Skeletal muscle cell (primary cell): ENCODE measurements around the gene OXNAD1.

Experiments
- DNase-seq: peaks from one replicate; pipeline ENCODE4 v3.0.0-alpha.2; 2010; ENCODE audit warnings: low read depth
- H3K4me3 ChIP-seq: 2 replicates; pipeline ENCODE4 v1.5.1; 2011; ENCODE audit warnings: low read depth, mild to moderate bottlenecking, control low read depth, low read length, moderate library complexity

The OXNAD1 gene, protein sequence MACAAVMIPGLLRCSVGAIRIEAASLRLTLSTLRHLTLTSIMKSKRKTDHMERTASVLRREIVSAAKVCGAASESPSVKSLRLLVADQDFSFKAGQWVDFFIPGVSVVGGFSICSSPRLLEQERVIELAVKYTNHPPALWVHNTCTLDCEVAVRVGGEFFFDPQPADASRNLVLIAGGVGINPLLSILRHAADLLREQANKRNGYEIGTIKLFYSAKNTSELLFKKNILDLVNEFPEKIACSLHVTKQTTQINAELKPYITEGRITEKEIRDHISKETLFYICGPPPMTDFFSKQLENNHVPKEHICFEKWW

DNA sequence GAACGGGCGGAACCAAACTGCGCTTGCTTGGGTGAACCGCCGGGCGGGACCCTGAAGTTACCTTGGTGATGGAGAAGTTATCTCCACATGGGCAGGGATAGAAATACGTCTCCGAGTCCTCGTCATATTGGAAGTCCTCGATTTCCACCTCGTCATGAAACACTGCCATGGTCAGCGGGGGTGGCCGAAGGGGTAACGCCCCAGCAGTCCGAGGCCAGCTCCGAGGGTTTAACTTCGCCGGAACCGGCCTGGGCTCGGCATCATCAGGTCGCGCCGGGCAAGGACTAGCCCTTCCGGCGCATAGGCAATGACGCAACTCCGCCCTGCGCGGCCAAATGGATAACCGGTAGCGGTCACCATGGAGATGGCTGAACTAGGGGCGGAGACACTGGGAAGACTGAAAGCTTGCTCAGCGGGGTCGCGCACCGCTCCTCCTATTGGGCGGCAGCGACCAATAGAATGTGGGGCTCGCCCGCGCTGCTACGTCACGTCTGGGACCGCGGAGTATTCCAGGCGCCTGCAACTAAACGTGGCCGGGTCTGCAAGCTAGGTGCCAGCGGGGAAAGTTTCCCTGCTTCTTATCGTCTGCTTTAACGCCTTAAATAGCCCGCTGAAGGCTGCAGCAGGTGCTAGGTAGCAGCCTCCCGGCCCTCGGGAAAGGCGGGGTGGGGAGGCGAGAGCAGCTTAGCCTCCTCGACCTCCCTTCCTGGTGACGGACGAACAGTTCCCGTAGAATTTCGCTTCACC is at the start of gene OXNAD1, which contains the start of gene DPH3:
Gene OXNAD1, plus strand, starts transcription at position 505 of the 747 bp plus-strand sequence. CDS start 5,741 bp downstream, outside the sequence.
Gene DPH3, minus strand, starts transcription at position 236 of the 747 bp plus-strand sequence. Its CDS starts 67 bp downstream, at position 169.
- peak within 1 kb of the TSS; percentile 73 for H3K4me3 ChIP-seq
- DNase-seq, result peak; percentile 99

DNA sequence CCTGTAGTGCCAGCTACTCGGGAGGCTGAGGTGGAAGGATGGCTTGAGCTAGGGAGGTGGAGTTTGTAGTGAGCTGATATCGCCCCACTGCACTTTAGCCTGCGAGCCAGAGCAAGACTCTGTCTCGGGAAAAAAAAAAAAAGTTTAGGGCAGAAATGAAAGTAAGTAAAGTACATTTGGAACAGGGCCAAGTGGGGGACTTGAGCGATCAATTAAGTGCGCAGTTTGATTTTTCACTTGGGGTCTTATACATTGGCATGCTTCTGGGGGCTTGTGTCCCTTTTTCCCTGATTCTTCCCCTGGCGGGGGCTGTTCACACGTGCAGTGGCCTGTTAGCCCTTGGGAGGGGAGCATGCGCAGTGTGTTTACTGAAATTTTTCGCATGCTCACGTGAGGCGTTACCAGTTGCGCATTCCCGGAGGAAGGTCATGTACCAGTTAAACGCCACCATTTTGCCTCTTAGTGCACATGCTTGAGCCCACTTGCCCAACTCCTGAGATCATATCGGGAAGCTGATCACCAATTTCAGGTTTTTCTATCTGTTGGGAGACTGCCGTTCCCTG is 48.6 kb upstream of the OXNAD1 start:
- H3K4me3 ChIP-seq, result no peak overlapping the region
- DNase-seq, result no peak

DNA sequence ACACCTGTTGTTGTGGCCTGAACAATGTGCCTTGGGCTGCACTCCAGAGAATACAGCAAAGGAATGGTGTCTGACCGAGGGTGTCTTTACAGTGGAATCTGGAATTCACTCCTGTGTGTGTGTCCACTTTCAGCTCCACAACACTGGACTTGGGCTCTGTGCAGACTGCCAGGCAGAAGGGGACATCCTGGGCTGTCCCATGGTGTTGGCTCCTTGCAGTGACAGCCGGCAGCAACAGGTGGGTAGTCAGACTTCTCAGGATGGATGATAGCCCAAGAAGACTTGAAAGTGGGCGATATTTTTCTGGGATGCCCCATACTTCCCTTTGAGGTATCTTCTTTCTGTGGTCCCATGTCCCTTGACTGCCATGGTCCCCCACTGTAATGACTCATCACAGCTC is 45.2 kb upstream of the OXNAD1 start:
- no peak overlapping the region for H3K4me3 ChIP-seq
- DNase-seq, result no peak

DNA sequence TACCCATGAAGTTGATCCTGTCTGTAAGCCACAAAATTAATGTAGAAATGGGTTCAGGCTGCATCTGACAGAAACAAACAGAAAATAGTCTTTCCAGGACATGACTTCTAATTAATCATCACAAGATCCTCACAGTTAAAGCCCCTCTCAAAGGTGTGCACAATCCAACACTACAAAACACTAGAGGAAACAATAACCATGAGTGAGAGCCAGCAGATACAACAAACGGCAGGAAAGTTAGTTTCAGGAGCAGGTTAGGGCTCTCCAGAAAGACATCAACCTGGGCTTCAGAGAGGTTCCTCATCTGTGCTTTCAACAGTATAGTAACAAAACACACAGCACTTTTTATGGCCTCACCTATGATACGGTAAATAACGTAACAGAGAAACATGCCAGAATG is 43.0 kb upstream of the OXNAD1 start:
- no peak for DNase-seq
- H3K4me3 ChIP-seq, result no peak overlapping the region

DNA sequence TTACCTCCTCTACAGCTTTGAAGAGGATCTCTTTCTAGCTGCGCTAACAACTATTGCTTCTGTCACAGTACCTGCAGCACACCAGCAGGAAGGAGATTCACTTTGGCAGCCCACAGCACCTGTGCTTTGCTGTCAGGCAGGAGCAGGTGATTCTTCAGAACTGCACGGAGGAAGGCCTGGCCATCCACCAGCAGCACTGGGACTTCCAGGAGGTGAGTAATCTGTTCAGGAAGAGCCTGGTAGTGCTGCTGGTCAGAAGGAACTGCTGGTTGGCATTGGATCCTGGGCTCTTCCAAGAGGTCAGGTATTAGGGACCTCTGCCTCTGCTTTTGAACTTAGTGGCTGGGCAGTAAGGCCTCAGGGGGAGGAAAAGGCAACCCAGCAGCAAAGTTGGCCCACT is 42.5 kb upstream of the OXNAD1 start:
- DNase-seq, result no peak
- H3K4me3 ChIP-seq, result no peak overlapping the region

DNA sequence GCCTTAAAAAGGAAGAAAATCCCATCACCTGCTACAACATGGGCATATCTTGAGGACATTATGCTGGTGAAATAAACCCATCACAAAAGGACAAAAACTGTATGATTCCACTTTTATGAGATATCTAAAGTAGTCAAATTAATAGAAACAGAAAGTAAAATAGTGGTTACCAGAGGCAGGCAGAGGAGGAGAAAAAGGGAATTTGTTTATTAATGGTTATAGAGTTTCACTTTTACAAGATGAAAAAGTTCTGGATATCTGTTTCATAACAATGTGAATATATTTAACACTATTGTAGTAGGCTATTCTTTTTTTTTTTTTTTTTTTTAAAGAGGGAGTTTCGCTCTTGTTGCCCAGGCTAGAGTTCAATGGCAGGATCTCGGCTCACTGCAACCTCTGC is 40.7 kb upstream of the OXNAD1 start:
- H3K4me3 ChIP-seq, result no peak overlapping the region
- DNase-seq, result no peak

DNA sequence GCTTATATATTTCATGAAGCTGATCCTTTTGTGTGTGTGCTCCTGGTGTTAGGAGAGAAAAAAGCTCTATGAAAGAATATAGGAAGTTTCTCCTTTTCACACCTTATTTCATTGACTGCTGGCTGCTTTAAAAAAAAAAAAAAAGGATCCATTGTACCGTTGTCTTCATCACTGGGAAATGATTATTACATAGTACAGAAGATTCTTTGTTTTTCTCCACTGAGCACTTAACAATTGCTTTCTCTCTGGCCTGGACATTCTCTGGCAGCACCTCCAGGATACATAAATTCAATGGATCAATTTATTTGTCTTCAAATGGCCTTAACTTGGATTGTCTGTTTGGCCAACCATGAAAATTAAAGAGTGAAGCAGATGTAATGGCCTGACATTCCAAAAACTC is 37.4 kb upstream of the OXNAD1 start:
- H3K4me3 ChIP-seq, result no peak overlapping the region
- DNase-seq, result no peak

DNA sequence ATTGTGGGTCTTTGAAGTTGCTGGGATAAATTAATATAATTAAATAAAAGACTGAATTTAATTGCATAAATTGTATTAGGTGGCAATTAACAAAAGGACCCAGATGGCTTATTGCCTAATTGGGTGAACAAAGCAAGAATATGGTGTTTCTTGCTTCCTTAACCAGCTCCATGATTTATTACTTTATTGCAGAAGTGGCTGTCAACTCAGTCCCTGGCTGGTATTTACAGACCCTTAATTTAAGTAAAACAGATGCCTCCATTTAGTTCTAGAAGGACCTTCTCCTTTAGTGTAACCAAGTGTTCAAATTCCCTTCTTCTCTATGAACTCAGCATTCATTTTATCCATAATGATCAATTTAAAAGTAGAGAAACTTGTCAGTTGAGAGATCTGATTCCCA is 35.3 kb upstream of the OXNAD1 start:
- no peak overlapping the region for H3K4me3 ChIP-seq
- DNase-seq, result no peak

DNA sequence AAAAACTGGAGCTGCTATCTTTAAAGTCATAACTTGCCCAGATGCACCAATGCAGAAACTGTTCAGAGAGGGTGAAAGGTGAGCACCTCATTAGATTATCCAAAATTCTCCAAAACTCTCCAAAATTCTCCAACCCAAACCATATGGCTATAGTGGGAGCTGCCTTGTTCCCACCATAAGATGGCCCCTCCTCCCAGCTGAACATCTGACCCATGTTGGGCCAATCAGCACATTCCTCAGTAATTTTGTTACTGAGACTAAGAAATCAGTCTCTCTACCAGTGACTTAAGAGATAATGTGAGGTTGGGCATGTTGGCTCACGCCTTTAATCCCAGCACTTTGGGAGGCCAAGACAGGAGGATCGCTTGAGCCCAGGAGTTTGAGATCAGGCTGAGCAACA is 33.0 kb upstream of the OXNAD1 start:
- H3K4me3 ChIP-seq, result no peak overlapping the region

DNA sequence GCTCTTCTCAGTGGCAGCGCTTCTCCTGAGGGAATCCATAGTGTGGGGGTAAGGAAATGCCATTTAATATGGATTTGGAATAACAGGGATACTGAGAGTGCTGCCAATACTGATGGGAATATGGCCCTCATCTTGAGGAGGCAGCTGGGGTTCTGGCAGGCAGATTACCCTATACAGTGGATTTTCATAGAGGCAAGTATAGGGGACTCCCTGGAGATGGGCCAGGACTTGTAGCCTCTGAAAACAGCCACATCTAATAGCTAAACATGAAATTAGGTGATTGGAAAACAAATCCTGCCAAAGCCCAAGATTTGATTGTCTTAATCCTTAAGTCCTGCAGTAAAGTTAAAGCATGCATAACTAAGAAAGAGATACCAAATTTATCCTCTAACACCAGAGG is 31.2 kb upstream of the OXNAD1 start:
- DNase-seq, result no peak

More for the DNA sequence above, 33.0 kb upstream of the OXNAD1 start:
- no peak for DNase-seq

DNA sequence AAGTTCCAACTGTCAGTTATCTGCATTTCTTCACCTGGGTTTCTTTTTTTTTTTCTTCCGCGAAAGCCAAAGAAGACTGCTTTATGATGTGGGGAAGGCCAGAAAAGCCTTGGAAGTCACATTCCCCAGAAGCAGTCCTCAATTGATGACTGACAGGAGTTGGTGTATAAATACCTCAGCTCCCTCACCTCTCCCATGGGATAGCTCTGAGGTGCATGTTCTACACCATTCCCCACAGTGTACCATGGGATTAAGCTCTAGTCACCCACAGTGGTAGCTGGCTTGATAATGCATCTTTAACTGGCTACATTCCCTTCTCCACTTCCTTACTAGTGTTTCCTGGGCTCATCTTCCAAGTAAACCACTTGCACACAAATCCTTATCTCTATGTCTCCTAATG is 30.7 kb upstream of the OXNAD1 start:
- H3K4me3 ChIP-seq, result no peak overlapping the region
- DNase-seq, result no peak

More for the DNA sequence above, 31.2 kb upstream of the OXNAD1 start:
- no peak overlapping the region for H3K4me3 ChIP-seq

DNA sequence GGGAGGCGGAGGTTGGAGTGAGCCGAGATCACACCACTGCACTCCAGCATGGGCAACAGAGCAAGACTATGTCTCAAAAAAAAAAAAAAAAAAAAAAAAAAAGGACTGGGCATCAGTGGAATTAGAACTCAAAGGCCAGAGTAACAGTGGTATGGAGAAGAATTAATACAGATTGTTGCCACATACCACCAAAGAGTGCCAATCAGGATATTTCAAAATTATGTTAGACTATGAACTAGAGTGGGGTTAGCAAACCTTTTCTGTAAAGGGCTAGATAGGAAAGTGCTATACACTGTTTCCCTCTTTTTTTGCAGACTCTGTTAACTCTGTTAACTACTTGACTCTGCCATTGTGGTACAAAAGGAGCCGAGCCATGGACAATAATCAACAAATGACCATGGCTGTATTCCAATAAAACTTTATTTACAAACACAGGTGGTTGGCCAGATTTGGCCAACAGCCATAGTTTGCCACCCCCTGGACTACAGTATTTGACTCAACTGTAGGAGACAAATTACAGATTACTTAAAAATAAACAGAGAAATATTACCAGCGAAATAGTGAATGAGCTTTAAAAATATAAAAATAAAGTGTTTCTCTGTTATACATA is 28.9 kb upstream of the OXNAD1 start:
- no peak for DNase-seq

DNA sequence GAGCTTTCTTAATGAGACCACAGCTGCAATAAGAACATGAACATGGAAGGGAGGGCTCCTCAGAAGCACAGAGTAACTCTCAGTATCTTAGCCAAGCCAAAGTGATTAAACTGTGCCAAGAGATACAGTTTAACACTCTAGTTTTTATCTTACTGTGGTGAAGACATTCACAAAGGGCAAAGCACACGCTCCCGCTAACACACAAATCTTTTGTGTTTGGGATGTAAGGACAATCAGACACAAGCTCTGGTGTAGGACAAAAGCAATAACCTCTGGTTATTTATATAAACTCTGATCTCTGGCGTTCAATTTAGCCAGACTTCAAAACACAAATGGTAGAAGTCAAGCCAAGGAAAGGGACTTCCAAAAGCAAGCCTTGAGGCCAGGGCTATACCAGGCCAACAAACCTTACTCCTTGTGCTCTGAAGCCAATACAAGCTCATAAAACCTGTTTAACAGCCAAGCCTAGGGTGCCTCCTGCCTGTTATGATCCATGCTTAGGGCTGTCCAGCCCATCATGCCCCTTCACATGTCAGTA is 28.1 kb upstream of the OXNAD1 start:
- H3K4me3 ChIP-seq, result no peak overlapping the region
- no peak for DNase-seq

More for the DNA sequence above, 28.9 kb upstream of the OXNAD1 start:
- H3K4me3 ChIP-seq, result no peak overlapping the region

DNA sequence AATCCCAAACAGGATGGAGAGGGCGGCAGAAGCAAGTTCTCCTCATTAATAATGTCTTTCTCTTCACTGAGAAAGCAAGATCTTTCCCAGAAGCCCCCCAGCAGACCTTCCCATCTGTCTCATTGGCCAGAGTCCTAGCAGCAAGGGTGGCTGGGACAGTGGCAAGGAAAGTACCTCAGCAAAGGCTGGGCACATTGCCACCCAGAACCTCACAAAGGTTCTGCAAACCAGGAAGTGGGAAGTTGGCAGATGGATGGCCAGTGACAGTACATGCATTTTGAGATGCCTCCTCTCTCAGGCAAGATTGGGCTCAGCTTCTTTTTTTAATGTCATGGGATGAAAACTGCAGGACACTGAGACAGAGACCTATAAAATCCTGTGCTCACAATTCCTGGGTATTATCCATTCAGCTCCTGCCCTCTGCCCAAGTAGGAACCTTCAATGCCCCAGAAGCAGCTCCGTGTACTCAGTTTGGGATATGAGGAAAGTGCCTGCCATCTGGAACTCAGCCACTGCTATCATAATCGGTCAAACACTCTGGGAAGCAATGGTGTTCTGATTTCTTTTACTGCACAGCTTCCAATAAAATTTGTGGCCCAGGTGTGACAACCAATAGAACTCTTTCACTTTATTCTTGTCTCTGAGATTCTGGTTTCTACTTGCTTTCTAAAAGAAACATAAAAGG is 25.8 kb upstream of the OXNAD1 start:
- DNase-seq, result no peak
- H3K4me3 ChIP-seq, result no peak overlapping the region

DNA sequence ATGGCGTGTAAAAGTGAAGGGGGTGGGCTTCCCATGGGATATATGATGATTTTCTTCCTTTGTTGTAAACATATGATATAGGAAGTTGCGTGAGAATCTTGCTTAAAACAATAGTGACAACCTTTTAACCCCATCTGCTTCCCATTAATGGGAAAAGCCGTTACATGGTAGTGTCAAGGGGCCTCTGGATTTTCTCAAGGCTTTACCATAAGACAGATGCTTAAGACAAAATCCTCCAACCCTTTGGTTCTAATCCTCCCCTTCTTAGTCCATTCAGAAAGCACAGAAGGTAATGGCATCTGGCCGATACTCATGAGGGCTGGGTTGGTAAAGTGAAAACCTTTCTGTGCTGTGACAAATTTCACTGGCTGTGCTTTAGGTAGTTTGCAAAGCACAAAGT is 25.2 kb upstream of the OXNAD1 start:
- H3K4me3 ChIP-seq, result no peak overlapping the region
- DNase-seq, result peak; percentile 72

DNA sequence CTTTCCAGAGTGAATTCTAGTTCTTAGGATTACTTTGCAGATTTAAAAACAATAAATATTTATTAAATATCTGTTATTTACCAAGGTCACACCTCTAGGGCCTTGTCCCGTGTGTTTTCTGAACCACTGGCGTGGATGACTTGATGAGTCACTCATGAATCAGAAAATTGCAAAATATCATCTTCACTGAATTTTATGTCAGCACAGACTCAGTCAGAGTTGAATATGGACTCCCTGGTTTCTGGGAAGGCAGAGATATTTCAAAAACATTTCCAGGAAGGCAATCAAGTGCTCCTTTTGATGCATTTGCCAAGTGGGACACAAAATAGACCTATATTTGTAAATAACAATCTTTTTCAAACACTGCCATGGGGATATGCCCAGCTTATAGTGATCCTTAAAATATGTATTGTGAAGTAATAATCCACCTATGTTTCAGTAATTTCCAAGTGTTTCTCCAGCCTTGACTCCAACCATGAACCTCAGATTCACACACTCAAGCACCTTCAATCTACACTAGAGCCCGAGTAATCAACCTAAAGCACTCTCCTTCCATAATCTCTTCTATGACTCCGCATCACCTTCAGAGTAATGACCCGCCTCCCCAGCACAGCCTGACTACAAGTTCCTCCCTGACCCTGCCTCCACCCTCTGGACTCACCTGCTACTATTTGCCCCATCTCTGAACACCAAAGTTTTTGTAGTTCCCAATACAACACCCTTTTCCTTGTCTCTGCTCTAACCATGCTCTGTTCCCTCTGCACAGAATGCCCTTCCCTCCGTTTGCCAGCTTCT is 24.6 kb upstream of the OXNAD1 start:
- H3K4me3 ChIP-seq, result no peak overlapping the region
- peak; percentile 73 for DNase-seq

DNA sequence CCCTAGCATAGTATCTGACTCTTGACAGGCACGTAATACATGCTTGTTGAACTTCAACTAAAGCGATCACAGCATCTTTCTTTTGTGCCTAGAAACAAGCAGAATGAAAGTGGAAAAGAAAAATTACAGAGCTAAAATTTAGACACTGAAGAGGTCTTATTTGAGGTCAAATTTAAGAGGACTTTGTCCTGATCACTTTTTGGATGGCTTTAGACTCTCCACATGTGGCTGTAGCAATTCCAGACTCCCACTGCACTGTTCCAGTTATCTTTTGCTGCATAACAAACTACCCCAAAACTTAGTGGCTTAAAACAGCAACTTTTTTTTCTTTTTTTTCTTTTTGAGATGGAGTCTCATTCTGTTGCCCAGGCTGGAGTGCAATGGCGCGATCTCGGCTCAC is 23.8 kb upstream of the OXNAD1 start:
- DNase-seq, result no peak
- H3K4me3 ChIP-seq, result no peak overlapping the region

DNA sequence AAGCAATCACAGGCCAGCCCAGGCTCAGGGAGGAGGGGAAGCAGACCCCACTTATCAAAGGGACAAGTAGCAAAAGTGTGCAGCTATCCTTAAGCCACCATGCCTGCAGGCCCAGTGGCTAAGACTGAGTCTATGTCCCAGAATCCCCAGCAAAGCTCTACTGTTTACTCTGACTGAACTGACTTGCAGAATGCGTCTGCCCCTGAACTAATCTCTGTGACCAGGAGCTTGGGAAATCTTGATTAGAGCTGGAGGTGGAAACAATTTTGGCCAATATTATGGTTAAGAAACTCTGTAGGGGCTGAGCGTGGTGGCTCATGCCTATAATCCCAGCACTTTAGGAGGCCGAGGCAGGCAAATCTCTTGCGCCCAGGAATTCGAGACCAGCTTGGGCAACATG is 22.8 kb upstream of the OXNAD1 start:
- DNase-seq, result no peak
- H3K4me3 ChIP-seq, result no peak overlapping the region
